MV-4-11 (cell line): ENCODE data around the gene DBF4B.
"Not testable (repeated sequence)": the region's sequence is repeated elsewhere in the genome, so short reads cannot be mapped to it uniquely, and the experiment has no call there.

Source experiments
- DNase-seq: peaks from one replicate; lab custom pipeline; 2025; lab: John Stamatoyannopoulos, UW

DBF4B gene

GRCh38 chr17:44708401-44709263 is at the start of gene DBF4B:
Gene DBF4B, plus strand, starts transcription at chr17:44708665. Its CDS starts 156 bp downstream, at chr17:44708821.
- DNase-seq = peak; percentile 87

- DNase-seq = no peak
Measured at GRCh38 chr17:44661835-44662234, 46.6 kb upstream of the DBF4B start.

GRCh38 chr17:44663095-44663494 is 45.4 kb upstream of the DBF4B start:
- DNase-seq = no peak

GRCh38 chr17:44664867-44665266 is 43.6 kb upstream of the DBF4B start:
- no peak for DNase-seq

GRCh38 chr17:44666006-44666405 is 42.5 kb upstream of the DBF4B start:
- no peak for DNase-seq

DNA sequence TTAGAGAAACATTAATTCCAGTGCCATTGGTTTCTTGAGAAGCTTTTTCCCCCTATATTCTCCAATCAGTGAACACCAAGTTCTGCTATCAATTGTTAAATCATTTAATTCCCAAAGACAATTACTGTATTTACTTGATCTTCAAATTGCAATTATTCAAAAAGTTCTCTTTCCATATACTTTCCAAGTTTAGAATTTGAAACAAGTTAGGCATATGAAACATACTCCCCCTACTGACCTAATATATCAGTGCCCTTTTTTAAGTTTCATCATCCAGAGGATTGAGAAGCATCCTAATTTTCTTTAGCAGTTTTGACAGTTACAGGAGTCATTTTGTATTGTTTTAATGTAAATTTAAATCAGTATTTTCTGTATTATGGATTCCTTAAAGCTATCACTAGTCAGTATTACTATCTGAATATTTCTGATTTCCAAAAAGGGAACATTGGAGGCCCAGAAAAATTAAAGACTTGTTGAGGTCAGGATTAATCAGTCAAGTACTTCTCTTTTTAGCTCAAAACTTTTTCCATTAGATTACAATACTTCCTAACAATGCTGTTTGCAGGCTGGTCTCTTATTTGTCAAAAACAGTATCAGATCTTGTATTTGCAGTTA is 35.9 kb upstream of the DBF4B start:
- peak; percentile 30 for DNase-seq

DNA sequence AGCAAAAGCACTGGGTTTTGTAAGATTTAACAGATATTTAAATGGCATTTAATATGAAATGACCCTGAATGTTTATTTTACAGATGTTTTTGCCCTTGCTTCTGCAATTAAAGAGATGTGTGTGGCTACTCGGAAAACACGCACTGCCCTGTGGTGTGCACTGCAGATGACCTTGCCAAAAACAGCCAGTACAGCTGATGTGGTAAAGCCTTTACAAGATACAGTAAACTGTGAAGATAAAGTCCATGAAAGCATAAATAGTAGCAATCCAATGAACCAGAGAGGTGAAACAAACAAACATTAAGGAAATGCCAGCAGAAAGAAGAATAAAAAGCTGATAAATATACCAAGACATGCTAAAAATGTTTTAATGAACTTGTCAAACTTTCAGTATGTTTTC is 34.6 kb upstream of the DBF4B start:
- DNase-seq = no peak

GRCh38 chr17:44677136-44677535 is 31.3 kb upstream of the DBF4B start:
- DNase-seq = no peak

DNA sequence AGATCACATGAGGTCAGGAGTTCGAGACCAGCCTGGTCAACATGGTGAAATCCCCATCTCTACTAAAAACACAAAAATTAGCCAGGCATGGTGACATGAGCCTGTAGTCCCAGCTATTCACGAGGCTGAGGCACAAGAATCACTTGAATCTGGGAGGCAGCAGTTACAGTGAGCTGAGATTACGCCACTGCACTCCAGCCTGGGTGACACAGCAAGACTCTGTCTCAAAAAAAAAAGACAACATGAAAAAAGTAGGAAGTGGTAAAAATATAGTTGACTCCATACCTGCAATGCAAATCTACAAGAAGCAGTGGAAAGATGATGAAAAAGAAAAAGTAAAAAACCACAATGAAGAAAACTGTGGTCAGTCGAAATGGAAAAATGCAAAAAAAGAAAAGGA is 25.2 kb upstream of the DBF4B start:
- DNase-seq = peak; percentile 79

- DNase-seq = no peak
Measured at GRCh38 chr17:44687756-44688155, 20.7 kb upstream of the DBF4B start.

DNA sequence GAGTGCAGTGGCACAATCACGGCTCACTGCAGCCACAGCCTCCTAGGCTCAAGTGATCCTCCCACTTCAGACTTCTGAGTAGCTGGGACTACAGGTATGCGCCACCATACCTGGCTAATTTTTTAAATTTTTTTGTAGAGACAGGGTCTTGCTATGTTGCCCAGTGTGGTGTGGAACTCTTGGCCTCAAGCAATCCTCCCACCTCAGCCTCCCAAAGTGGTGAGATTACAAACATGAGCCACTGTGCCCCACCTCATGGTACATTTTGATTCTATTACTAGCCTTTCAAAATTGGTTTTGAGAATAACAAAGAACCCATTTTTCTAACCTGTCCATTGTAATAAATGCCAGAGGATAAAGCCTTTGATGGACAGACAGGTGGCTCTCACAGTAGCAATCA is 20.3 kb upstream of the DBF4B start:
- no peak for DNase-seq

GRCh38 chr17:44688675-44689476 is 19.6 kb upstream of the DBF4B start:
- DNase-seq = no peak

DNA sequence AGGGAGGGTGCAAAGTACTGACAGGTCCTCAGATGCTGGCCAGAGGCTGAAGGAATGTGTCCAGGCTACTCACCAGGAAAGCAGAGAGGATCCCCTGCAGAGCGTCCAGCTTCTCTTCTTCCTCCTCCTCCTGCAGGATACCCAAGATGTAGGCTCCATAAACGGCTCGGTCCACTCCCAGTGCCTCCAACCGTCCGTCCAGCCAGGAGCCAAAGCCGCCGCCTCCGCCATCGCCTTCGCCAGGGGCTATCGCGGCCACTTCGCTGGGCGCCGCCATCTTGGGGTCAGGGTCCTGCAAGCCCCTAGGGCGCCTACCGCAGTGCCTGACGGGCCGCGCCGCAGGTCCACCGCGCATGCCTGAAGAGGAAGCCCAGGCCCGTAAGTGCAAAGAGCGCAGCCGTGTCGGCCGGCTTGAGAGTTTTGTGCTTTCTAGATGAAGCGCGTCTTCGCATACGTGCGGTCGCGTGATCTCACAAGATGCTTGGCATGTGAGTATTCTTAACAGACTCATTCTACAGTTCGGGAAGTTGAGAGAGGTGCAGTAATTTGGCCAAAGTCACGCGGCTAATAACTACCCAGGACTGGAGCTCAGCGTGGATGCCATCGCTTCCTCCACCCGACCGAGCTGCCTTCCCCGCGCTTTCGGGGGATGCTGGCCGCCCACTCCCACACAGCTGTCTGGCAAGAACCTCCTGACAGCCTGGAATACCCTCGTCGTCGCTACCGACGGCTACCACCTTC is 18.8 kb upstream of the DBF4B start, which contains the start of gene CCDC43:
TSS of gene CCDC43 (minus strand) at position 300 of the 741 bp plus-strand sequence. CDS start at position 277, 23 bp downstream.
- peak; percentile 90 for DNase-seq

DNA sequence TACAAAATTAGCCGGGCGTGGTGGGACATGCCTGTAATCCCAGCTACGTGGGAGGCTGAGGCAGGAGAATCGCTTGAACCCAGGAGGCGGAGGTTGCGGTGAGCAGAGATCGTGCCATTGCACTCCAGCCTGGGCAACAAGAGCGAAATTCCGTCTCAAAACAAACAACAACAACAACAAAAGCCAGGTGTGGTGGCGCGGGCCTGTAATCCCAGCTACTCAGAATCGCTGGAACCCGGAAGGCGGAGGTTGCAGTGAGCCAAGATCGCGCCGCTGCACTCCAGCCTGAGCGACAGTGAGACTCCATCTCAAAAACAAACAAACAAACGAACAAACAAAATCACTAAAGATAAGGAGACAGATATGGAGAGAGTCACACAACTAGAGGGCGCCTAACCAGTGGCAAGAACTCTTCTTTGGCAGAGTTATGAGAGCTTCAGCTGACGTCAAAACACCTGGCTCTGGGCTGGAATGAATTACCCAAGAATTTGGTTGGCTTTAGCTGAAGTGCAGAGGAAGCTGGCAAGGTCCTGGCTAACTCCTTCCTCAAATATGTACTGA is 17.6 kb upstream of the DBF4B start:
- peak; percentile 74 for DNase-seq

DNA sequence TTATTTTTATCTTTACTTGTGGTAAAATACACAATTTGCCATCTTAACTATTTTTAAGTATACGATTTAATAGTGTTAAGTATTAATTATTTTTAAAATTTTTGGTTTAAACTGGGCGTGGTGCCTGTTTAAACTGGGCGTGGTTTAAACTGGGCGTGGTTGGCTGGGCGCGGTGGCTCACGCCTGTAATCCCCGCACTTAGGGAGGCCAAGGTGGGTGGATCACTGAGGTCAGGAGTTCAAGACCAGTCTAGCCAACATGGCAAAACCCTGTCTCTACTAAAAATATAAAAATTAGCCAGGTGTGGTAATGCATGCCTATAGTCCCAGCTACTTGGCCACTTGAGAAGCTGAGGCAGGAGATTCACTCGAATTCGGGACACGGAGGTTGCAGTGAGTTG is 14.9 kb upstream of the DBF4B start:
- no peak for DNase-seq

DNA sequence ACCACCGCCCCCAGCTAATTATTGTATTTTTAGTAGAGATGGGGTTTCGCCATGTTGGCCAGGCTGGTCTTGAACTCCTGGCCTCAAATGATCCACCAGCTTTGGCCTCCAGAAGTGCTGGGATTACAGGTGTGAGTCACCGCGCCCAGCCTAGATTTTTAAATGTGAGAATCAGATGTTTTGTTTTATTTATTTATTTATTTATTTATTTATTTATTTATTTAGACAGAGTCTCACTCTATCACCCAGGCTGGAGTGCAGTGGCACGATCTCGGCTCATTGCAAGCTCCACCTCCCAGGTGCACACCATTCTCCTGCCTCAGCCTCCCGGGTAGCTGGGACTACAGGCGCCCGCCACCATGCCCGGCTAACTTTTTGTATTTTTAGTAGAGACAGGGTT is 8.2 kb upstream of the DBF4B start:
- not testable (repeated sequence) for DNase-seq

GRCh38 chr17:44707755-44708400 is 587 bp upstream of the DBF4B start:
- peak; percentile 12 for DNase-seq

DNA sequence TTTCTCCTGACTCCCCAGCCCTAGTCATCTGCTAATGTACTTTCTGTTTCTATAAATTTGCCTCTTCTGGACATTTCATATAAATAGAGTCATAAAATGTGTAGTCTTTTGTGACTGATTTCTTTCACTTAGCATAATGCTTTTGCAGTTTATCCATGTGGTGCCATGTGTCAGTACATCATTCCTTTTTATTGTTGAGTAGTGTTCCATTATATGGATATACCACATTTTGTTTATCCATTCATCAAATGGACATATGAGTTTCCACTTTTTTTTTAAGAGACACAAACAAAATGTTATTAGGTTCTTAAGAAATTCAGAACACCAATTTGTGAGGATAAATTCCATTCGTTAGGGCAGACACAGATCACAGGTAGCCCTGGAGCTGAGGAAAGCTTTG is 11.0 kb downstream of the DBF4B start:
- no peak for DNase-seq

DNA sequence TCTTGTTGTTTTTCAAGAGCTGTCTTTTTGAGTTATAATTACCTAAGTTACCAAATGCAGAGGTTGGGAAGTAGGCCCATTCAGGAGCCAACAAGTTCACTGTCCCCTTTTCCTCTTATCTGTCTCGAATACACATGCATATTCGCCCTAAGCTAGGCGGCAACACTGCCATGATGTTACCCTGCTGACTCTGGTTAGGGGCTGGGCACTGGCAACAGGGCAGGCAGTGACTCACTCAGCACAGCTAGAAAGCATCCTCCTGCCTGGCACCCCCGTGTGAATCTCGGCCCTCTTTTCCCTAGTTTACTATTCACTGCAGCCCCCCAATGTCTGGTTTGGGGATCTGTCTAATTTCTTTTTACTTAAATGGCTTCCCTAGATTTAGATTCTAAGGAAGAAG is 13.8 kb downstream of the DBF4B start:
- no peak for DNase-seq

- not testable (repeated sequence) for DNase-seq
Measured at GRCh38 chr17:44726121-44726520, 17.7 kb downstream of the DBF4B start.

- no peak for DNase-seq
Measured at GRCh38 chr17:44733753-44734152, 25.3 kb downstream of the DBF4B start.
